GM12801 (cell line): ENCODE data around the gene ADGRE2.

Experiments used
- TF ChIP-seq, protein P1 (sequence below): IDR thresholded peaks from one replicate; pipeline ENCODE4 v1.5.1; 2011; ENCODE audit warnings: control low read depth; ENCODE audit not compliant: insufficient read length; ENCODE audit errors: extremely low read depth

ADGRE2 gene

DNA sequence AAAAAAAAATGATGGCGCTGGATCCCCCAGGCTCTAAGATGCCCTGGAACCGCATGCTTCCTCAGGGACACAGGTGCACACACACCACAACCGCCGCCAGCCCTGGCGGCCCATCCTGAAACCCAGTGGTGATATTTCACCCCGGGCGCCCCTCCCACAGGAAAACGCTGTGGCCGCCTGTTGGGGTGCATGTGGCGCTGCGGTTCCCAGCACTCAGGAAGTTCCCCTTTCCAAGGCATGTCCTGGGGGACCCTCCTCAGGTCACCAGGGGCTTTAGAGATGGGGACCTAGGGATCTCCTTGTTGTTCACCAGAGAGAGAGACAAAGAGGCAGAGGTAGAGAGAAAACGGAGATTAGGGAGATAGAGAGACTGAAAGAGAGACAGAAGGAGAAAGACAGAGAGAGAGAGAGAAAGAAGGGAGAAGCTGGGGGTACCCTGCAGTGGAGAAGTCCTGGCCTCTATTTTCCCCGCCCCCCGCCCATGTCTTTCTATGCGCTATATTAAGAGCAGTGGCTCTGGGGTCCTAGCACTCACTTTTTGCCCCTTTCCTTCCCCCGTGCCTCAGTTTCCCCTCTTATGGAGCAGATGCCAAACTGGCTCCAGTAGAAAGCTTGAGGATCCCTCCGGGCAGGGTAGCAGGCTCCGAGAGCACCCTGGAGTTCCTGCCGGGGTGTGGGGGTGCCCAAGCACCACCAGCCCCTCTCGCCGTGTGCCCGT, 2.3 kb downstream of the ADGRE2 start:
- TF ChIP-seq, protein P1, sequence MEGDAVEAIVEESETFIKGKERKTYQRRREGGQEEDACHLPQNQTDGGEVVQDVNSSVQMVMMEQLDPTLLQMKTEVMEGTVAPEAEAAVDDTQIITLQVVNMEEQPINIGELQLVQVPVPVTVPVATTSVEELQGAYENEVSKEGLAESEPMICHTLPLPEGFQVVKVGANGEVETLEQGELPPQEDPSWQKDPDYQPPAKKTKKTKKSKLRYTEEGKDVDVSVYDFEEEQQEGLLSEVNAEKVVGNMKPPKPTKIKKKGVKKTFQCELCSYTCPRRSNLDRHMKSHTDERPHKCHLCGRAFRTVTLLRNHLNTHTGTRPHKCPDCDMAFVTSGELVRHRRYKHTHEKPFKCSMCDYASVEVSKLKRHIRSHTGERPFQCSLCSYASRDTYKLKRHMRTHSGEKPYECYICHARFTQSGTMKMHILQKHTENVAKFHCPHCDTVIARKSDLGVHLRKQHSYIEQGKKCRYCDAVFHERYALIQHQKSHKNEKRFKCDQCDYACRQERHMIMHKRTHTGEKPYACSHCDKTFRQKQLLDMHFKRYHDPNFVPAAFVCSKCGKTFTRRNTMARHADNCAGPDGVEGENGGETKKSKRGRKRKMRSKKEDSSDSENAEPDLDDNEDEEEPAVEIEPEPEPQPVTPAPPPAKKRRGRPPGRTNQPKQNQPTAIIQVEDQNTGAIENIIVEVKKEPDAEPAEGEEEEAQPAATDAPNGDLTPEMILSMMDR, result no peak

DNA sequence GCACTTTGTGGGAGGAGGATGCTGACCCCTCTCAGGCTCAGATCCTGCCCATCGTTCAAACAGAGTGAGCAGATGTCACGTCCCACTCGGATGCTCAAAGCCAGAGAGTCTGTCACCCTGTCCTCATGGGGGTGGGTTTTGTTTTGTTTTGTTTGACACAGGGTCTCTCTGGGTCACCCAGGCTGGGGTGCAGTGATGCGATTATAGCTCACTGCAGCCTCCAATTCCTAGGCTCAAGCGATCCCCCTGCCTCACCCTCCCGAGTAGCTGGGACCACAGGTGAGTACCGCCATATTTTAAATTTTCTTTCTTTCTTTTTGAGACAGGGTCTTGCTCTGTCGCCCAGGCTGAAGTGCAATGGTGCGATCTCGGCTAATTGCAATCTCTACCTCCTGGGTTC, 4.0 kb downstream of the ADGRE2 start:
- TF ChIP-seq, protein P1, result no peak

DNA sequence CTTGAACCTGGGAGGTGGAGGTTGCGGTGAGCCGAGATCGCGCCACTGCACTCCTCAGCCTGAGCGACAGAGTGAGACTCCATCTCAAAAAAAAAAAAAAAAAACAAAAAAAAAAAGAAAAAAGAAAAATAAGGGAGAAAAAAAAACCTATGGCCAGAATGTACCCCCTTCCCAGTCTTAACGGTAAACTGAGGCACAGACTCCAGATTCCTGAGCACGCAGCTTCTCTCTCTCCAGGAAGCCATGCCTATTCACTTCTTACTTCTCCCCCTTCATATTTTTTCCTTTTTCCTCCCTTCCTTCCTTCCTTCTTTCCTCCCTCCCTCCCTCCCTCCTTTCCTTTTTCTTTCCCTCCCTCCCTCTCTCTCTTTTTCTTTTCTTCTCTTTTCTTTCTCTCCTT, 5.4 kb downstream of the ADGRE2 start:
- TF ChIP-seq, protein P1, result no peak

DNA sequence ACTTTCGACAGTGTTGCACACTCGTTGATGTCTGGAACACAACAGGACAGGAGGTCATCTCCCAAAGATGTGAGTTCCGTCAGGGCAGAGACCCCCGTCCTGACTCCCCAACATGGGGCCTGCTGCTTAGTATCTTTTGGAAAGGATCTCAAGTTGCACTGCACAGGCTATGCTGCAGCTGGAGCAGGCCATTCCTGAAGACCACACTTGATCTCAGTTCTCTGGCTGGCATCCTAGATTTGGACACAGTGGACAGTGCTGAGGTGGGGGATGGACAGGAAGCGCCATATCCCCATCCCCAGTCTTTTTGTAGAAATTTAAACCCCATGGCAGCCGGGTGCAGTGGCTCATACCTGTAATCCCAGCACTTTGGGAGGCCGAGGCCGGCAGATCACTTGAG, 5.9 kb downstream of the ADGRE2 start:
- TF ChIP-seq, protein P1, result no peak

DNA sequence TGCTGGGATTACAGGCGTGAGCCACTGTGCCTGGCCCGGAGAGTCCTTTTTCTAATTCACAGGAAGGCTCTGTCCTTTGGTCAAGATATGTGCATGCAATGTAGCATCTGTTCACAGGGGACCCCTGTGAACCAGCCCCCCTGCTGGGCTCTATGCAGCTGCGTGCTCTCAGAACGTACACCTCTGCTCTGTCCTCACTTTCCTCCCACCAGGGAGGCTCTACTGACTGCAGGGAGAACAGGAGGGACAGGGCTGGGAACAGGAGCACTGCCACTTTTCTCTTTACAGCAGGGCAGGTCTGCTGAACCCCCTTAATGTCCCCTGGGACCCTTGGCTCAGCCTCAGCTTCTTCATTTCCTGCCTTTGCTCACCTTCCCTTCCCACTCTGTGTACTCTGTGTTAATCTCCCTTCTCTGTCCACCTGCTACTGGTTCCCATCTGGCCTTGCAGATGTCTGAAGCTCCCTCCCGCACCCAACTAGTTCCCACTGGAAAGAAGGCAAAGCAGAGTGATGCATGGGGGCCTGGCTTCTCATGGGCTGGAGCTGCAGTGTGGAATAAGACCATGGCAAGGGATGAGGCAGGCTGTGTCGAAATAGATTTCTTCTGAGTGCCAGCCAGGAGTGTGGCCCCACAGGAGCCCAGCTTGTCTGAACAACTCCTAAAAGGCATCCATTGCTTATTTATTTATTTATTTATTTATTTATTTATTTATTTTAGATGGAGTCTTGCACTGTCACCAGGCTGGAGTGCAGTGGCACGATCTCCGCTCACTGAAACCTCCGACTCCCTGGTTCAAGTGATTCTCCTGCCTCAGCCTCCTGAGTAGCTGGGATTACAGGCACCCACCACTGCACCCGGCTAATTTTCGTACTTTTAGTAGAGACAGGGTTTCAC, 7.2 kb downstream of the ADGRE2 start:
- TF ChIP-seq, protein P1, result no peak

DNA sequence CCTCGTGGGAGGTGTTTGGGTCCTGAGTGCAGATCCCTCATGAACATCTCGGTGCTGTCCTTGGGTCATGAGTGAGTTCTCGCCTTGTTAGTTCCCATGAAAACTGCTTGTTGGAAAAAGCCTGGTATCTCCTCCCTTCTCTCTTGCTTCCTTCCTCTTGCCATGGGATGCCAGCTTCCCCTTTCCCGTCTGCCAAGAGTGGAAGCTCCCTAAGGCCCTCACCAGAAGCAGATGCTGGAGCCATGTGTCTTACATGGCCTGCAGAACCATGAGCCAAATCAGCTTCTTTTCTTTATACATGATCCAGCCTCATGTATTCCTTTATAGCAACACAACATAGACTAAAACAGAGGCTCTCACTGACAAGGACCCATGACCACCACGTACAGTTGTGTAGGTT, 8.2 kb downstream of the ADGRE2 start:
- TF ChIP-seq, protein P1, result no peak

DNA sequence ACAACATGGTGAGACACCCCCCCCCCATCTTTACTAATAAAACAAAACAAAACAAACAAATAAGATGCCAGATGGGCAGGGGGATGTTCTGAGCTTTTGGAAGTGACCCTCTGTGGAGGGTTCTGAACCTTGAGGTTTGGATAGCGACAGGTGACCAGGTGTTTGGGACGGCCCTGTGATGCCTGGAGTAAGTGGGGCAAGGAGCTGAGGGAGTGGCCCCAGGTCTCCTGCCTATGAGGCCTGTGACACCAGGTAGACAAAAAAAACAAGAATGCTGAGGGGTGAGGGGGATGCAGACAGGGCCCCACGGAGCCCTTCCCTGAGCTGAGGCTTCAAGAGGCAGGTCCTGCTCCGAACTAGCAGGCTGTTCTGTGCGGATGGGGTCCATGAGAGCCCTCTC, 9.2 kb downstream of the ADGRE2 start:
- TF ChIP-seq, protein P1, result no peak
